ENCODE measurements around the gene AMER2.

DNA sequence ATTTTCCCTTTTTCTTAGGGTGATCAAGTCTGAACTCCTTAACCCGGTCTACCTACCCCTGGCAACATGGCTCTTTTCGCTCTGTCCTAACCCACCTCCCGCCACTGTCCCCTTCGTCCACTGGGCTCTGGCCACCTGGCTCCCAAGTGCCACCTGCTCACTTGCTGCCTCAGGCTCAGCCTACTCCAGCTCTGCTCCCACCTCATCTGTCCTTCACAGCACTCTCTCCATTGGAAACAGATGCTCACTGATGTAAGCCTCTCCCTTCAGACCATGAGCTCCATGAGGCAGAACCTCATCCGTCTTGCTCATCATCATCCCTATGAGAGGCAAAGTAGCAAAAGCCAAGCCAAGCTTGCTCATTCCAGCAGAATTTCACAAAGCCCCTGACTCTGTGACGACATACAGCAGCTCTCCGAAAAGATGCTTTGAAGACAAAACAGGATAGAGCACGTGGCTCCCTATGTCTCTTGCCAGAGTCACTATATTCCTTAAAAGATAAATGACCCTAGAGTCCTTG, 35.3 kb upstream of the AMER2 start:
- TF ChIP-seq, protein P1, sequence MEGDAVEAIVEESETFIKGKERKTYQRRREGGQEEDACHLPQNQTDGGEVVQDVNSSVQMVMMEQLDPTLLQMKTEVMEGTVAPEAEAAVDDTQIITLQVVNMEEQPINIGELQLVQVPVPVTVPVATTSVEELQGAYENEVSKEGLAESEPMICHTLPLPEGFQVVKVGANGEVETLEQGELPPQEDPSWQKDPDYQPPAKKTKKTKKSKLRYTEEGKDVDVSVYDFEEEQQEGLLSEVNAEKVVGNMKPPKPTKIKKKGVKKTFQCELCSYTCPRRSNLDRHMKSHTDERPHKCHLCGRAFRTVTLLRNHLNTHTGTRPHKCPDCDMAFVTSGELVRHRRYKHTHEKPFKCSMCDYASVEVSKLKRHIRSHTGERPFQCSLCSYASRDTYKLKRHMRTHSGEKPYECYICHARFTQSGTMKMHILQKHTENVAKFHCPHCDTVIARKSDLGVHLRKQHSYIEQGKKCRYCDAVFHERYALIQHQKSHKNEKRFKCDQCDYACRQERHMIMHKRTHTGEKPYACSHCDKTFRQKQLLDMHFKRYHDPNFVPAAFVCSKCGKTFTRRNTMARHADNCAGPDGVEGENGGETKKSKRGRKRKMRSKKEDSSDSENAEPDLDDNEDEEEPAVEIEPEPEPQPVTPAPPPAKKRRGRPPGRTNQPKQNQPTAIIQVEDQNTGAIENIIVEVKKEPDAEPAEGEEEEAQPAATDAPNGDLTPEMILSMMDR (IDR thresholded peaks at IDR 0.05; ENCODE audit: low read length), result no peak
- no peak for TF ChIP-seq EZH2 (optimal IDR thresholded peaks at IDR 0.05; ENCODE audit: low read depth, low read length)
- no peak for TF ChIP-seq EZH2phosphoT487 (IDR thresholded peaks at IDR 0.05; ENCODE audit: low read length)

All from MM.1S (cell line).